MM.1S (cell line): ENCODE results near the gene ZGPAT.

Experiments used
- CTCF ChIP-seq: fragments of 300-600 bp; sonication (generic); IDR thresholded peaks from 2 replicates; pipeline ENCODE4 v1.5.1; 2016; ENCODE audit warnings: antibody characterized with exemption, low read length, mixed read lengths
- EZH2 ChIP-seq: fragments of 300-600 bp; sonication (generic); optimal IDR thresholded peaks from 2 replicates; pipeline ENCODE3; 2017; ENCODE audit warnings: low read depth, mild to moderate bottlenecking, antibody characterized with exemption, low read length, mixed read lengths

GRCh38 chr20:63731410-63731809 lies 23.6 kb downstream of the ZGPAT start:
- TF ChIP-seq EZH2 (no peak), CTCF (no peak)
